Measurements from ENCODE around the gene GDF10.

GDF10 gene

DNA sequence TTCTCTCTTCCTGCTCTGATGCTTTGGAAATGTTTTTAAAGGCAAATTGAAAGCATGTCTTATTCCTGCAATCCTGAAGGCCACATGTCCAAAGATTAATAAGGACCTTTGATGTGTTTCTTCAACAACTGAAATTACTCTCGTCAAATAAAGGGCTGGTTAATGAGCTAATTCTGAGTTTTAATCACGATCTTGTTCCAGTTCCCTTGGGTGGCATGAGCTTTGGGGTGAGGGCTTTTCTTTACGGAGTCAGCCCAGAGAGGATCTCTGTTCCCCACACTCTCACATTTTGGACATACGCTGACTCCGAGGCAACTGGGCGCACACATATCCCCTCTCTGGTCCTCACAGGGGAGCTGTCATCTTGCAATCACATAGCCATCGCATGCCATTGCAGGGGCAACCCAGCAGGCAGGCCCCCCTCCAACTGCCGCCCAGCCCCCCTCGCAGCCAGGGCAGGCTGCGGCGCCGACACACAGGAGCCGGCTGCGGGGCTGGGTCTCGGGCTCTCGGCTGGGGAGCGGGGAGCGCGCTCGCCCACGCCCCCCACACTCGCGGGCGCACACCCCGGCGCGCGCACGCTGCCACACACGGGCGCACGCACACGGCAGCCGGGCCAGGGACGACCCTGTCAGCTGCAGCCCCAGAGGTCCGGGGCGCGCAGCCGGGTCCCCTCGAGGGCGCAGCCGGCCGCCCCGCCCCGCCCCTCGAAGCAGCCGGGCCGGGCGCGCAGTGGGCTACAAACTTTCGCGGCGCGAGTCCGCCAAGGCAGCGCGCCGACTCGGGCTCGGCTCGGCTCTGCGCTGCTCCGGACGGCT lies at the start of gene GDF10:
Gene GDF10 (plus strand): TSS at position 587 of the 818 bp plus-strand sequence. CDS start 455 bp downstream, outside the sequence.
- no peak for DNase-seq (ENCODE audit: low read depth)

- DNase-seq (ENCODE audit: low read depth) = no peak
Observed at GRCh38 chr10:47252093-47252780, 47.8 kb upstream of the GDF10 start.

- no peak for DNase-seq (ENCODE audit: low read depth)
Observed at GRCh38 chr10:47253030-47253637, 46.9 kb upstream of the GDF10 start.

- no peak for DNase-seq (ENCODE audit: low read depth)
Observed at GRCh38 chr10:47253651-47254375, 46.2 kb upstream of the GDF10 start.

DNA sequence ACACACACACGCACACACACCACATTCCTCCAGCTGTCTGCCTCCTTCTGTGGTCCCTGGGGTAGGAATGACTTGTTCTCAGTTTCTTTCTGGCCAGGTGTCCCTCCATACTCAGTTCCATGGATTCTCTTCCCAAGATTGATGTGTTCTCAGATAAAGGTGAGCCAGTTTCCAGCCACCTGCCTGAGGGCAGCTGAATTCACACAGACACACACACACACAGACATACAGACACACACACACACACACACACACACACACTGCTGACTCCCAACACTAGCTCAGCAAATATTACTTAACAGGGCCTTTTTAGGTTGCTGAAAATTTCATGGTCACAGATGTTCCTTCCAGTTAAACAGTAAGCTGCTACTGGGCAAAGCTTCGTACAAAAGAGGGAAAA lies 45.4 kb upstream of the GDF10 start:
- no peak for DNase-seq (ENCODE audit: low read depth)

GRCh38 chr10:47255033-47255813 lies 44.8 kb upstream of the GDF10 start:
- no peak for DNase-seq (ENCODE audit: low read depth)

DNA sequence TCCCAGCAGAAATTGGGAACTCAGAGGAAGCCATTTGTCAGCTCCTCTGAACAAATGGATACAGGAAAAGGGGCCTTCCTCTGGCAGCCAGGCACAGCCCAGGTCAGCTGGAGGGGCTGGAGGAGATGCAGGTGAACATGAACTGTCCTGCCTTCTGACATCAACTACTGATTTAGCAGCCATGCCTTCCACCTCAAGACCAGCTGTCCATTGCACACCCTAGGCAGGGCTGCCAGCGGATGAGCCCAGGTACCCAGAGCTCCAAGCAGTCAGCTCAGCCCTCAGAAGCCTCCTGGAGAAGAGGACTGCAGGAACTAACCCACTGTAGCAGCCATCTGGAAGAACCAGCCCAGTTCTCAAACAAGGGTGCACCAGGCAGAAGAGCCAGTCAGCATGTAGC lies 44.1 kb upstream of the GDF10 start:
- no peak for DNase-seq (ENCODE audit: low read depth)

DNA sequence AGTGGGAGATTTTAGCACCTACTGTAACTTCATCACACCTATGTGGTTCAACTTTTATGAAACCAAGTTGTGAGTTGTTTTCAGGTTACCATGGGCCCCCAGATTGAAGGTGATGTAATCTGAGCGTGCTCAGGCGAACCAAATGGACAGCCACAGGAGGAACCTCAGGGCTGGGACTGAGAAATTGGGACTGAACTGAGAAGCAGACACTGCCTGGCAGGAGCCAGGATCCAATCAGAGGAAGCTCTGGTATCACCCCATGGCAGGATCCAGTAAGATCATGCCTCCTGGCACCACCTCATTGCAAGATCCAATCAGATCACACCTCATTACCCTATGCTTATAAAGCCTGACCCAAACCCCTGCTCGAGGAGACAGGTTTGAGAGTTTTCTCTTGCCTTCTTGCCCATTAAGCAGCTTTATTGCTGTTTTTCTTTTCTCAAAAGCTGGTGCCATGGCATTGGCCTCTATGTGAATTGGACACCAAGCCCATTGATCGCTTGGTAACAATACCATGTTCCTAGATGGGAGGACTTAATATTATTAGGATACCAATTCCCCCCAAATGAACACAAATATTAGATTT lies 43.2 kb upstream of the GDF10 start:
- no peak for DNase-seq (ENCODE audit: low read depth)

GRCh38 chr10:47257396-47258120 lies 42.4 kb upstream of the GDF10 start:
- no peak for DNase-seq (ENCODE audit: low read depth)

DNA sequence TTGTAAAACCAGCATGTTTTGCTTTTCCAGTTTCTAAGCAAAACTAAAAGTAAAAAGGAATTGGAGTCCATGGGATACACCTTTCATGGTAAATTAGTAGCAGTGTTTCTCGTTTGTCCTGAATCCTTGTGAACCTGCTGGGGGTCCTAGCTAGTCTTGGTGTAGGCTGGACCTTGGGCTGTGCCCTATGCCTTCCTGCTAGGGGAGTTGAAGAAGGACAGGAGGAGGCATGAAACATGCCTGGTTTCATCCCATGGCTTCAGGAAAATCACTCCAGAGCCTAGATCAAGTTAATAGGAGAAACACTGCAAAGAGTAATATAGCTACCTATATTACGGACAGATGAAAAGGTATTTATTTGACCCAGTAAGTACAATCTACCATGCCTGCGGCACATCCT lies 41.1 kb upstream of the GDF10 start:
- DNase-seq (ENCODE audit: low read depth) = no peak

- DNase-seq (ENCODE audit: low read depth) = no peak
Observed at GRCh38 chr10:47259466-47259865, 40.5 kb upstream of the GDF10 start.

GRCh38 chr10:47260505-47261111 lies 39.4 kb upstream of the GDF10 start:
- DNase-seq (ENCODE audit: low read depth) = no peak

DNA sequence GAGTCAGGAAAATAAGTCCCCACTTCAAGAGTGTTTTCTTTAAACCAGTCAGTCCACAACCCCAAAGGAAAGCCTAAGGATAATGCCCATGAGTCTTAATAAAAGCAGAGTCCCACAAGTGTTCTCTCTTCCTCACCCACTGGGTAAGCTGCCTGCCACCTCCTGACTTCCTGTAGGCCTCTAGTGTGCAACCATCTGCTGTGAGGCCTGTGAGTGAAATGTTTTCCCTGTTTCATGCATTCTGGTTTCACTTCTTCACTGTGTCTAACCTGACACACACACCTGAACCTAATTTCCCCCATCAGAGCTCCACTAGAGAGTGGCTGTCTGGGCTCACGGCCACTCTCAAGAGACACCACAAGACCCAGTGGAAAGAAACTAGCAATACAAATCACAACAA lies 38.9 kb upstream of the GDF10 start:
- no peak for DNase-seq (ENCODE audit: low read depth)

DNA sequence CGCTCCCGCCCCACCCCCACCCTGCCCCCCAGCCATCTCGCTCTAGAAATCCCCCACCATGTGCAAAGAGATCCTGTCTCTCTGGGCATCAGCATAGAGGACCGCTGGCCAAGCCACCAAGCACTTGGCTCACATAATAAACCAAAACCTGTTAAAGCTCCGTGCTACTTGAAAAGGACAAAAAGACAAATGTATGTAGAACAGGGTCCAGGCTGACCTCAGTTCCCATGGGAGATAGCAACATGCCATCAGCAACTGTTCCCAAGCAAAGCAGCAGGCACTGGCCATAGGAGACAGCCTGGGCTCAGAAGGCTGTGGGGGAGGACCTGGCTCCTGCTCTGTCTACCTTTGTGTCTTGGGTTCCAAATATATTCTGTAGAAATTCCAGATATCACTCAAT lies 38.4 kb upstream of the GDF10 start:
- DNase-seq (ENCODE audit: low read depth) = no peak

DNA sequence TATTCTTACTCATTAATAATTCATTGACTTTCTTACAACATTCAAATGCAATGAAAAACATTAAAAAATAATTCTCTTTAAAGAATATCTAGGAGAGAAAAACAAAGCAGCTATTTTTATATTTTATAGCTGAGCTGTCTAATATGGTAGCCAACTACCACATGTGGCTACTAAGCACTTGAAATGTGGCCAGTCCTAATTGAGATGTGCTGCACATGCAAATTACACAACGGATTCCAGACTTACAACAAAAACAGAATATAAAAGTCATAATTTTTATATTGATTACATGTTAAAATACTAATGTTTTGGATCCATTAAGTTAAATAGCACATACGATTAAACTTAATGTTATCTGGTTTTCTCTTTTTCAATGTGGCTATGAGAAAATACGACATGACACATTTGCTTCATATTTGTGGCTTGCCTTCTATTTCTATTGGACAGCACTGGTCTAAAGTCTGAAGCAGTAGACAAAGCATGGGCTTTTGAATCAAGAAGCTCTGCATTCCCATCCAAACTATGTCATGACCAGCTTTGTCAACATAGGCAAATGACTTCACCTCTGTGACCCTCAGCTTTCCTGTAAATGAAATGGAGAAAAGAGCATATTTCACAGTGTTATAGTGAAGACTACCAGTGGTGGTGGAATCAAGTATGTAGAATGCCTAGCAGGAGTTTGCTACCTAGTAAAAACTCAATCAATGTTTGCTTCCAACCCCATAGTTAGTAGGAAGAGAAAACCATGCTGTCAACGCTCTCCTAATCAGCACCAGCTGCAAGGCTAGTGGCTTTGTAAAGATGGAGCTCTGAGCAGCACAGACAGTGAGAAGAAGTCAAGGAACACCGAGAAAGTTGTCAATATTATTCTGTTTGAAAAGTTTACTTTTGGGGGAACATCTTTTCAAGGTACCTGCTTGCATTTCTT lies 37.1 kb upstream of the GDF10 start:
- no peak for DNase-seq (ENCODE audit: low read depth)

DNA sequence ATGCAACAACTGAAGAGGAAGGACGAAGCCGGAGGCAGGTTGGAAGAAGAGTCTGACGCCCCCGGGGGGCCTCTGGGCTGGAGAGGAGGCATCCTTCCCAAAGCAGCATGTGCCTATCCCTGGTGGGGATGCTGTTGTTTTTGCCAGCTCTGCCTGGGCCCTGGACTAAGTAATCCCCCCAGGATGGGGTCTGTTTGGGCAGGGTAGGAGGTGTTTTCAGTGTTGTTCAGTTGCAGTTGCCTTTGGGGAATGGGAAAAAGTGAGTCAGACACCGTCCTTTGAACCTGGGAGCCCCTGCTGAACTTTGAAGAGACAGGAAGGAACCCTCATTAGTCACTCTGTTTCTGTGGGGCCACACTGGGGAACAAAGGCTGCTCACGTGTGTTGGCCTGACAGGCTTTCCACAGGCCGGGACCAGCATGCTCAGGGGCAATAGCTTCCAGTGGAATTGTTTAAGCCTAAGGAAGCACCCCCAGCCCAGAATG lies 35.2 kb upstream of the GDF10 start:
- DNase-seq (ENCODE audit: low read depth) = no peak

- no peak for DNase-seq (ENCODE audit: low read depth)
Observed at GRCh38 chr10:47266602-47267001, 33.4 kb upstream of the GDF10 start.

DNA sequence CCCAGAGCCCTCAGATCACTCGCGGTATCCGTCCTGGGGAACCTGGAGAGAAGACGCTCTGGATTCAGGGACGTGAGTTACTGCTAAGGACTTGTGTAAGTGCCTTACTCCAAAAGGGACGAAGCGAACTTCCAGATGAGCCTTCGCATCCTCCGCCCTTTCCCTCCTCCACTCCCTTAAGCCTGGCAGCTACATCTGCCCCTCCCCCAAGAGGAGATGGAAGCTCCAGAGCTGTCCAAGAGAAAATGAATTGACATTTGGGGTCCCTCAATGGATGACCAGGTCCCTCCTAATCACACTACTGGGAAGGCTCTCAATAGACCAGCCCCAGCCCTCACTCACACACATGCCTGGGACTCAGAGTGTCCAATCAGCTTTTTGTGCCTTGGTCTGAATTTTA lies 31.3 kb upstream of the GDF10 start:
- DNase-seq (ENCODE audit: low read depth) = no peak

- no peak for DNase-seq (ENCODE audit: low read depth)
Observed at GRCh38 chr10:47269294-47269693, 30.7 kb upstream of the GDF10 start.

Data from fibroblast of the conjunctiva (primary cell).